Left colon (tissue), 2 donors: ENCODE results near the gene KLF6. TPM values are rescaled to one million over a fixed set of nuclear protein-coding genes. Genes with fewer than 3 reads are reported as not detected.
A peak's percentile ranks its signal among the peaks of the same experiment; 100 is the strongest.
"Not testable (repeated sequence)": the region's sequence is repeated elsewhere in the genome, so short reads cannot be mapped to it uniquely, and the experiment has no call there.

Source experiments
- ATAC-seq: fragments of 200-7000 bp; cut with Tn5 transposase; one replicate; pipeline ENCODE4 v1.9.1; 2020; ENCODE audit warnings: mild to moderate bottlenecking, moderate library complexity
- DNase-seq, 2 donors: peaks; one replicate each; pipeline ENCODE4 v3.0.0-alpha.2; 2020
- intact Hi-C, 2 donors: fragments of 100-400 bp; cut with DNase I in 1 of 2; cut with micrococcal nuclease in 1 of 2; formaldehyde crosslinking; loops; one replicate each; pipeline versions ENCODE4 v1.11.2 to v1.14.0; 2022; cut with DNase I, micrococcal nuclease
- total RNA-seq, 2 donors: library from RNA; stranded (reverse); fragmentation: NEBNext Ultra II Directional; extraction: Animal tissue kit (Norgen Biotek cat#: 25700); gene quantifications; one replicate each; pipeline ENCODE4 v1.2.1, GENCODE V29; 2021
- donor health status: DM: no; HTN: no; CAD: no.
- donor health status: DM: yes; HTN: yes; CAD: no.

KLF6 gene
- total RNA-seq, 2 donors from 2014 or later: 359 to 434 TPM

- DNase-seq: no peak
- ATAC-seq: peak; percentile 44
- intact Hi-C loops: no loop called here
Observed at GRCh38 chr10:3750006-3750816, 34.8 kb downstream of the KLF6 start.

GRCh38 chr10:3749600-3749999, 35.4 kb downstream of the KLF6 start:
- ATAC-seq (no peak), DNase-seq (no peak)
- intact Hi-C loops: no loop called here

- no peak for ATAC-seq
- DNase-seq: no peak
- intact Hi-C loops: no loop called here
Observed at GRCh38 chr10:3749011-3749410, 36.0 kb downstream of the KLF6 start.

- intact Hi-C loops: no loop called here
- no peak for ATAC-seq
Observed at GRCh38 chr10:3748484-3748883, 36.5 kb downstream of the KLF6 start.

GRCh38 chr10:3747984-3748383, 37.0 kb downstream of the KLF6 start:
- DNase-seq (no peak), ATAC-seq (no peak)
- intact Hi-C loops: no loop called here

More at GRCh38 chr10:3748484-3748883, 36.5 kb downstream of the KLF6 start:
- DNase-seq: no peak

GRCh38 chr10:3747248-3747960, 37.6 kb downstream of the KLF6 start:
- intact Hi-C loops: no loop called here
- ATAC-seq (no peak), DNase-seq (no peak)

GRCh38 chr10:3746634-3747033, 38.4 kb downstream of the KLF6 start:
- ATAC-seq (no peak), DNase-seq (no peak)
- intact Hi-C loops: no loop called here

GRCh38 chr10:3745521-3745920, 39.5 kb downstream of the KLF6 start:
- ATAC-seq: no peak
- DNase-seq: no peak
- intact Hi-C loops: no loop called here

GRCh38 chr10:3741688-3742461, 43.1 kb downstream of the KLF6 start:
- no peak for ATAC-seq
- no peak for DNase-seq
- intact Hi-C loops: no loop called here

GRCh38 chr10:3740157-3740871, 44.7 kb downstream of the KLF6 start:
- DNase-seq: no peak
- ATAC-seq: peak; percentile 57
- intact Hi-C loops: no loop called here

GRCh38 chr10:3738855-3739350, 46.1 kb downstream of the KLF6 start:
- ATAC-seq (no peak), DNase-seq (no peak)
- intact Hi-C loops: no loop called here

GRCh38 chr10:3737864-3738263, 47.1 kb downstream of the KLF6 start:
- ATAC-seq: no peak
- intact Hi-C loops: no loop called here
- no peak for DNase-seq

- intact Hi-C loops: no loop called here
- ATAC-seq: no peak
- DNase-seq: no peak
Observed at GRCh38 chr10:3735175-3735574, 49.8 kb downstream of the KLF6 start.

- intact Hi-C loops: no loop called here
- ATAC-seq (no peak), DNase-seq (no peak)
Observed at GRCh38 chr10:3734111-3734510, 50.9 kb downstream of the KLF6 start.

GRCh38 chr10:3732183-3732582, 52.8 kb downstream of the KLF6 start:
- ATAC-seq, DNase-seq, intact Hi-C loops: not testable (repeated sequence)

- ATAC-seq: no peak
- no peak for DNase-seq
- intact Hi-C loops: no loop called here
Observed at GRCh38 chr10:3729397-3729976, 55.5 kb downstream of the KLF6 start.

- DNase-seq (no peak), ATAC-seq (no peak)
- intact Hi-C loops: no loop called here
Observed at GRCh38 chr10:3728563-3728962, 56.4 kb downstream of the KLF6 start.

GRCh38 chr10:3727268-3727667, 57.7 kb downstream of the KLF6 start:
- no peak for ATAC-seq
- DNase-seq: no peak
- intact Hi-C loops: no loop called here
